GM12891 (cell line): ENCODE results near the gene RAP1GAP.
A peak's percentile ranks its signal among the peaks of the same experiment; 100 is the strongest.

Experiments
- DNase-seq: peaks from one replicate; pipeline ENCODE4 v3.0.0; 2011; ENCODE audit warnings: low spot score; ENCODE audit not compliant: insufficient read length
- FAIRE-seq: peaks from 2 replicates; lab custom pipeline; 2011; peaks lifted over from hg19 to GRCh38; lab: Jason Lieb, UNC
- PAX5 ChIP-seq: IDR thresholded peaks from 2 replicates; pipeline ENCODE4 v1.6.1; 2011; ENCODE audit warnings: low read length, moderate library complexity, mild to moderate bottlenecking; ENCODE audit not compliant: insufficient read depth, severe bottlenecking
- POLR2A ChIP-seq: IDR thresholded peaks from 2 replicates; pipeline ENCODE4 v1.6.1; 2011; ENCODE audit warnings: low read depth, low read length, control low read depth
- POLR2AphosphoS5 ChIP-seq: IDR thresholded peaks from 2 replicates; pipeline ENCODE4 v1.6.1; 2011; ENCODE audit warnings: low read depth, low read length, control low read depth
- POU2F2 ChIP-seq: IDR thresholded peaks from 2 replicates; pipeline ENCODE4 v1.6.1; 2011; ENCODE audit warnings: low read depth, mild to moderate bottlenecking, control low read depth, low read length, moderate library complexity
- SPI1 ChIP-seq: IDR thresholded peaks from 2 replicates; pipeline ENCODE4 v1.6.1; 2011; ENCODE audit warnings: low read depth, low read length, control low read depth
- TAF1 ChIP-seq: IDR thresholded peaks from 2 replicates; pipeline ENCODE4 v1.6.1; 2011; ENCODE audit warnings: low read depth, low read length, control low read depth

RAP1GAP gene

DNA sequence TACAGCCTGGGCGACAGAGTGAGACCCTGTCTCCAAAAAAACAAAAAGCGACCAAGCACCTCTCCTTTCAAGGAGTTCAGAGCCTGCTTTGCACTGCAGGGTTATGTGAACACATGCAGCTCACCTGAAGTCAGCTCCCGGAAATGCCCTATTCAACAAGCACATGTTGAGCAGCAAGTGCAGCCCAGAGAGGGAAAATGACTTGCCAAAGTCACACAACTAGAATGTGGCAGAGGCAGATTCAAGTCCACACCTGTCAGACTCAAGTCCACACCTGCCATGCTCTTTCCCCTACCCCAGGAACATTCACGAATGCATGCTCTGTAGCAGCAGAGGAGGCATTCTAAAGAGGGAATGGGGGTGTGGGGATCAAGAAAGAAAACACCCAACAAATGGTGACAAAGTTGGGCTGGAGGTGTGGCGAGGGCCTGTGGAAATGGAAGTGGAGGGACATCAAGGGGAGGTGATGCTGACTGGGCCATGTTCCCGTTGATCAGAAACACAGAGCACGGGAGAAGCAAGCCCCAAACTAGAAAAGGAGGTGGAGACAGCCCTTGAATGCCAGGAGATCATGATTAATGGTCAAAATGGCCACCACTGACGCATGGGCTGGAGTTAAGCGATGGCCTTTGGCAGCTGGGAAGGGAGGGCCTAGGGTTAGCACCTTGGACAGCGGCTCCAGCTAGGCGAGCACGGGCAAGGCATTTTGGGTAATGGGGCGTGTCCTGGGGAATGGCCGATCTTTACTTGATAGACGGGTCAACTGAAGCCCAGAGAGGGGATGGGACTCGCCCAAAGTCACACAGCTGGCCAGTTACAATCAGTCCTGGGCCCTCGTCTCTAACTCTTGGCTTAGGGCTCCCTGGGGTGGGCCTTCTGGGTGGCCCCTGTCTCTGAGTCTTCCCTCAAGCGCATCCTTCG lies 21.5 kb downstream of the RAP1GAP start:
- TF ChIP-seq POU2F2 (no peak), PAX5 (no peak), SPI1 (no peak), TAF1 (no peak), POLR2A (no peak), POLR2AphosphoS5 (no peak)
- FAIRE-seq (peak; percentile 50), DNase-seq (peak; percentile 65)

DNA sequence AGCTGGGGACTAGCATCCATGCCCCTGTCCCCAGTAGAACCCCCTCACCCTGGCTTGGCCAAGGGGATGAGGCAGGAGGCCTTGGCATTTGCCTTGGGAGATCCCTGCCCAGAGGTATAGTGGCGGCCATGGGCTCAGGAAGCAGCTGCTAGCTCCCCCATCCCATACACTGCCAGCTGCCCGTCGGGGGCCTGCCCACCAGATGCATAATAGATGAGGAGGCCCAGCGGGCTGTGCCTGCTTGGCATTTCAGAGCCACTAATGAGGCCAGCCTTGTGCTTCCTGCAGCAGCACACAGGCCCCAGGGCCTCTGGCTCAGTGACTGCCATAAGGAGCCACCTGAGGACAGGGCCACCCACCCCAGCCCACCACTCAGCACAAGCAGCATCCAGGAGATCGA lies 23.6 kb downstream of the RAP1GAP start:
- TF ChIP-seq SPI1 = no peak
- no peak for TF ChIP-seq POU2F2
- no peak for TF ChIP-seq POLR2AphosphoS5
- no peak for TF ChIP-seq PAX5
- TF ChIP-seq POLR2A = no peak
- TF ChIP-seq TAF1 = no peak
- FAIRE-seq (no peak), DNase-seq (no peak)

DNA sequence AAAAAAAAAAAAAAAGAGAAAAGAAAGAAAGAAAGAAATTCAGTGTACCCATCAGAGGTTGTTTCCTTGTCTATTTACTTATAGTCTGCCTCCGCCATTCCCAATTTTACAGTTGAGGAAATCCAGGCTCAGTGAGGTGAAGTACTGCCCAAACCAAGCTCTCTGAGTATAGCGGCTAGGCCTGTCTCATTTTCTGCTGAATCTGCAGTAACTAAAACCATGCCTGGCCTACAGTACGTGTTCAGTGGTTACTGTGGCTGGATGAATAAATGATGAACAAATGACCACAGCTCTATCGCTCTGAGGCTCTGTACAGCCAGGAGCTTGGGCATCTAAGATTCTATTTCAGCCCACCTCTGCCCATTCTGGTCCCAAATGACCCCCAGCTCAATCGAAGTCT lies 24.3 kb downstream of the RAP1GAP start:
- TF ChIP-seq POU2F2 (no peak), SPI1 (no peak), POLR2A (no peak), POLR2AphosphoS5 (no peak), PAX5 (no peak), TAF1 (no peak)
- no peak for FAIRE-seq
- no peak for DNase-seq

DNA sequence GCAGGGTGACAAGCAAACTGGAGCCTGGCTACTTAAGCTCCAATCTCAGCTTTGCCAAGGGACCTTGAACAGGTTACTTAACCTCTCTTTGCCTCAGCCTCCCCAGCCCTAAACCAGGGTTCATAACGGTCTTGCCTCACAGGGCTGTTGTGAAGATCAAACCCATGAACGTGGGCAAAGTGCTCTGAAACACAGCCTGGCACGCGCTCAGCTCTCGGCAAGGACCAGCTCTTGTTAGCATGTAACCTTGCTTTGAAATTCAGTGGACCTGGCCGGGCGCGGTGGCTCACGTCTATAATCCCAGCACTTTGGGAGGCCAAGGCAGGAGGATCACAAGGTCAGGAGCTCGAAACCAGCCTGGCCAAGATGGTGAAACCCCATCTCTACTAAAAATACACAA lies 24.8 kb downstream of the RAP1GAP start:
- FAIRE-seq = no peak
- DNase-seq = no peak
- TF ChIP-seq PAX5 (no peak), POLR2AphosphoS5 (no peak), POU2F2 (no peak), SPI1 (no peak)

DNA sequence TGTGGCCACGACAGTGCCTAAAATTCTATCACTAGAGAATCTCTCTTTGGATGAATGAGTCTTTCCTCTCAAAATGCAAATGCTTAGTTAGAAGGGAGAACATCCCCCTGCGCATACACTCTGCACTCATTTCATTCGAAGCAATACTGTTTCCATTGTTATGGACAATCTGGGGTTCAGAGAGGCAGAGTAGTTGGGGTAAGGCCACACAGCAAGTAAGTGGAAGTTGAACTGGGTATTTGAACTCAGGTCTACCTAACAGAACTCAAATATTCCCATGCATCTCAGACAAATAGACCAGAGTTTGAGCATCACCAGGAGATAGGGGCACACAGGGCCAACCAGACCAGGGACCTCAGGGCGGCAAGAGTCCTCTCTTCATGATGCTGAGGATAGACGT lies 25.5 kb downstream of the RAP1GAP start:
- TF ChIP-seq POLR2A = no peak
- no peak for TF ChIP-seq TAF1
- TF ChIP-seq POU2F2 = no peak
- TF ChIP-seq SPI1 = no peak
- TF ChIP-seq POLR2AphosphoS5 = no peak
- TF ChIP-seq PAX5 = no peak
- no peak for FAIRE-seq
- no peak for DNase-seq

DNA sequence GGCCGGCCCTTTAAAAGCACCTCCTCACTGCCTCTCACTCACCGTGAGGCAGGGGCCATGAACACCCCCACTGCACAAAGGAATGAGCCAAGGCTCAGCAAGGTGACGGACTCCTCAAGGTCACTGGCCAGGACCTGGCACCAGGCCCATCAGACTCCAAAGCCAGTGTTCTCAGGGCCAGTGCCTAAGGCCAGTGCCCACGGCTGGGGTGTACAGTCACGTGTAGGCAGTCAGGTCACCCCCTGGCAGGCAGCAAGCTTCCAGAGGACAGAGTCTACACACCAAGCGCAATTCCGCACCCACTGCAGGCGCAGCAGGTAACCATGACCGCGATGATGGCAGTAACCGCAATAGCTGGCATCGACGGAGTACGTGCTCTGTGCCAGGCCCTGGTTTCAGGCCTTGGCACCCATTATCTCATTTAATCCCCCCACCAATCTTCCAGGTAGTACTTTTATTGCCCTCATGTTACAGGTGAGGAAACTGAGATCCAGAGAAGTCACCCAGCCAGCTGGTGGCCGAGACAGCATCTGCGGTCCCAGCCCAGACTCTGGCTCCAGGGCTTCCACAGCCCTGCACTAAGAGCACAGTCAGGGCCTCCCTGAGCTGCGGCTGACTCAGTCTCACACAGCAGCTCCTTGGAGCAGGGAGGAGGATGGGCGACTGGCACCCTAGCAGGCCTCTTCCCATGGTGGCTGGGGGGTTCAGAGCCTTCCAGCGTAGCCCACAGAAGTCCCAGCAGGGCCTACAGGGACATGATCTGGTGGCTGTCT lies 27.0 kb downstream of the RAP1GAP start:
- DNase-seq (no peak), FAIRE-seq (no peak)
- no peak for TF ChIP-seq SPI1
- no peak for TF ChIP-seq POU2F2
- no peak for TF ChIP-seq TAF1
- no peak for TF ChIP-seq POLR2AphosphoS5
- no peak for TF ChIP-seq PAX5
- no peak for TF ChIP-seq POLR2A

DNA sequence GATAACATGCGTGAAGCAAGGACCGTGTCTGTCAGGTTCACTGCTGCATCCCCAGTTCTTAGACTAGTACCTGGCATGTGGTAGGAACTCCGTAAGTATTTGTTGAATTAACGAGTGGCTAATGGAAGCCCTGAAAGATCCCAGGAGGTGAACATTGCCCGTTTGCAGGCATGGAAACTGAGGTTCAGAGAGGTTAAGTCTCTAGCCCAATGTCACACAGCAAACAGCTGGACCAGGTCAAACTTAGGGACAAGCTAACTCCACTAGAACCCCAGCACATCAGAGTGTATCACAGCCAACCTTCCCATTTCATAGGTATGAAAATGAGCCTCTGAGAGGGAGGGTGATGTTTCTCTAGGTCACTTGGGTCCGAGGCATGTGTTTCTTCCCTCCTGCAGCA lies 27.6 kb downstream of the RAP1GAP start:
- no peak for FAIRE-seq
- TF ChIP-seq SPI1 = no peak
- no peak for TF ChIP-seq POLR2AphosphoS5
- TF ChIP-seq TAF1 = no peak
- TF ChIP-seq POU2F2 = no peak
- TF ChIP-seq PAX5 = no peak
- no peak for TF ChIP-seq POLR2A
- DNase-seq = no peak

DNA sequence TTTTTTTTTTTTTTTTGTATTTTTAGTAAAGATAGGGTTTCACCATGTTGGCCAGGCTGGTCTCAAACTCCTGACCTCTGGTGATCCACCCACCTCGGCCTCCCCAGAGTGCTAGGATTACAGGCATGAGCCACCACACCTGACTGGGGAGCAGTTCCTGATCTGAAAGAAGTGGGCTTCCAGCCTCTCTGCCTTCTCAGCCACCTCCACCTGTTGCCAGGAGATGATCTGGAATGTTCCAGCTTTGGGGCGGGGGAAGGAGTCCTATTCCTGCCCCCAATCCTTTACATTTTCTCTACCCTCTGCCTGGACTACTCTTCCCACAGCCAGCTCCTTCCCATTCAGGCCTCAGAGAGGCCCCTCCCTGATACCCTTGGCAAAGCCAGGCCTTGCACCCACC lies 28.1 kb downstream of the RAP1GAP start:
- TF ChIP-seq POLR2AphosphoS5 = no peak
- TF ChIP-seq SPI1 = no peak
- TF ChIP-seq TAF1 = no peak
- DNase-seq = no peak
- no peak for FAIRE-seq

DNA sequence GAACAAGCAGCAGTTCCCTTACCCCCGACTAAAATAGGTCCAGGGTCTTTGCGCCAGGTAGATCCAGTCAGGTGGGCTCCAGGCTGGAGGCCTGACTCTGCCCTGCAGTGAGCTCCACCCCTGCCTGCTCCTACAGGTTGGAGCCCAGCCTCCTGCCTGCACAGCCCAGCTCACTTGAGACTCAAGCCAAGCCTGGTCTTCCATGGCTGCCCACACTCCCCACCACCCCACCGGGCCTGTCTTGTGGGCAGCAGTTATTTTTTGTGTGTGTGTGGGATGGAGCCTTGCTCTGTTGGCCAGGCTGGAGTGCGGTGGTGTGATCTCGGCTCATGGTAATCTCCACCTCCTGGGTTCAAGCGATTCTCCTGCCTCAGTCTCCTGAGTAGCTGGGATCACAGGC lies 28.5 kb downstream of the RAP1GAP start:
- DNase-seq = no peak
- no peak for FAIRE-seq
- TF ChIP-seq POU2F2 (no peak), POLR2A (no peak), PAX5 (no peak), TAF1 (no peak), SPI1 (no peak), POLR2AphosphoS5 (no peak)
